HepG2 (cell line): Measurements from ENCODE around the gene PIGZ. TPM values are rescaled to one million over a fixed set of nuclear protein-coding genes. Genes with fewer than 3 reads are reported as not detected.

Experiments used
- ATAC-seq: fragments of 200-7000 bp; cut with Tn5 transposase; 3 replicates; pipeline ENCODE4 v1.9.1; 2020; ENCODE audit warnings: mild to moderate bottlenecking, moderate library complexity
- BruUV-seq: library from RNA; stranded (reverse); fragments of 400-500 nt; replicated peaks from 2 replicates; lab custom pipeline; 2021; lab: Mats Ljungman, UMichigan
- CTCF ChIA-PET: fragments of 300-600 bp; formaldehyde crosslinking; extraction: SDS; loops from one replicate; lab custom pipeline; 2021; ENCODE audit warnings: low total read pairs, inconsistent platforms, low intra/inter-chr PET ratio; lab: Yijun Ruan, JAX
- POLR2A ChIA-PET: fragments of 350-600 bp; sonication (Branson Sonifier 250); formaldehyde crosslinking; loops from one replicate; lab custom pipeline; 2020; ENCODE audit warnings: antibody characterized with exemption, inconsistent platforms; lab: Yijun Ruan, JAX
- DNase-seq: peaks from one replicate; pipeline ENCODE4 v3.0.0-alpha.2; 2015; ENCODE audit warnings: low spot score
- FAIRE-seq: peaks from 3 replicates; lab custom pipeline; 2011; peaks lifted over from hg19 to GRCh38; lab: Jason Lieb, UNC
- H2AFZ ChIP-seq: one replicate; pipeline ENCODE4 v1.6.1; 2011; ENCODE audit warnings: low read length, inconsistent platforms
- H3K27ac ChIP-seq: fragments of 300-600 bp; 3 replicates; pipeline ENCODE4 v1.8.0; 2011; ENCODE audit warnings: mixed run types, mild to moderate bottlenecking, mixed read lengths, low read length, inconsistent platforms; ENCODE audit not compliant: insufficient read depth; ENCODE audit errors: extremely low read length
- H3K27me3 ChIP-seq, 2 experiments: fragments of 200-600 bp in 1 of 2; 2 replicates in 1 of 2; 3 replicates in 1 of 2; pipeline versions ENCODE4 v1.6.0 to v1.8.0; 2011; ENCODE audit warnings: low read length in 2 of 2, mild to moderate bottlenecking in 2 of 2, moderate library complexity in 2 of 2, inconsistent platforms in 1 of 2; ENCODE audit not compliant: insufficient read depth in 2 of 2, control insufficient read depth in 1 of 2
- H3K36me3 ChIP-seq, 2 experiments: fragments of 200-600 bp in 1 of 2; replicated peaks in 1 of 2; 2 replicates in 1 of 2; 3 replicates in 1 of 2; pipeline versions ENCODE4 v1.5.1 to v1.8.0; 2011; ENCODE audit warnings: low read length in 2 of 2, inconsistent platforms in 1 of 2; ENCODE audit not compliant: insufficient read depth in 2 of 2, control insufficient read depth in 1 of 2
- H3K4me1 ChIP-seq: 2 replicates; pipeline ENCODE4 v1.5.1; 2012; ENCODE audit warnings: low read length, inconsistent platforms; ENCODE audit not compliant: insufficient read depth
- H3K4me2 ChIP-seq: 2 replicates; pipeline ENCODE4 v1.6.0; 2011; ENCODE audit warnings: low read depth, low read length, inconsistent platforms
- H3K4me3 ChIP-seq, 3 experiments: fragments of 200-600 bp in 1 of 3; sonication (generic), shearing (Covaris generic) in 1 of 3; replicated peaks in 1 of 3; 2 replicates each; pipeline ENCODE4 v1.5.1; 2011 to 2016; ENCODE audit warnings: low read length in 3 of 3, inconsistent platforms in 2 of 3, low read depth in 2 of 3, mild to moderate bottlenecking in 2 of 3, control low read depth in 1 of 3, mixed read lengths in 1 of 3; ENCODE audit not compliant: insufficient read depth in 1 of 3
- H3K79me2 ChIP-seq: one replicate; pipeline ENCODE4 v1.6.1; 2011; ENCODE audit warnings: low read length, inconsistent platforms; ENCODE audit not compliant: insufficient read depth
- H3K9ac ChIP-seq: 2 replicates; pipeline ENCODE4 v1.6.0; 2011; ENCODE audit warnings: mild to moderate bottlenecking, low read depth, low read length, inconsistent platforms; ENCODE audit not compliant: insufficient read depth
- H3K9me3 ChIP-seq: 2 replicates; pipeline ENCODE4 v1.5.1; 2012; ENCODE audit warnings: mild to moderate bottlenecking, low read length
- H4K20me1 ChIP-seq: 2 replicates; pipeline ENCODE4 v1.6.0; 2011; ENCODE audit warnings: inconsistent platforms, mild to moderate bottlenecking, low read length, moderate library complexity; ENCODE audit not compliant: insufficient read depth
- AGO2 ChIP-seq: fragments of 200-400 bp; formaldehyde crosslinking; optimal IDR thresholded peaks from 2 replicates; pipeline ENCODE3; 2017; ENCODE audit warnings: mild to moderate bottlenecking, low read depth, low read length, moderate library complexity
- ATM ChIP-seq: fragments of 450-650 bp; IDR thresholded peaks from 2 replicates; pipeline ENCODE4 v1.7.1; 2017; ENCODE audit warnings: mild to moderate bottlenecking, borderline replicate concordance
- CCAR2 ChIP-seq: fragments of 200-400 bp; formaldehyde crosslinking; optimal IDR thresholded peaks from 2 replicates; pipeline ENCODE3; 2018; ENCODE audit warnings: low read depth, mild to moderate bottlenecking, low read length, moderate library complexity
- DPF2 ChIP-seq: sonication (generic); formaldehyde crosslinking; IDR thresholded peaks from 2 replicates; pipeline ENCODE4 v1.4.0; 2020; ENCODE audit warnings: mild to moderate bottlenecking, low read depth, missing genetic modification reagents, borderline replicate concordance
- HMGXB4 ChIP-seq, 2 experiments: sonication (generic) in 1 of 2; formaldehyde crosslinking in 1 of 2; IDR thresholded peaks; 2 replicates each; pipeline versions ENCODE4 v1.4.0 to v1.6.1; 2018 to 2020; ENCODE audit warnings: missing genetic modification reagents in 2 of 2, borderline replicate concordance in 1 of 2, low read depth in 1 of 2, mild to moderate bottlenecking in 1 of 2, missing biosample characterization in 1 of 2
- HOXA7 ChIP-seq: sonication (generic); formaldehyde crosslinking; IDR thresholded peaks from 2 replicates; pipeline ENCODE4 v1.8.1; 2022; ENCODE audit warnings: mild to moderate bottlenecking, missing genetic modification reagents, moderate library complexity
- MATR3 ChIP-seq: sonication (generic); formaldehyde crosslinking; IDR thresholded peaks from 2 replicates; pipeline ENCODE4 v1.4.0; 2020; ENCODE audit warnings: missing genetic modification reagents
- NFIB ChIP-seq: sonication (generic); formaldehyde crosslinking; IDR thresholded peaks from 2 replicates; pipeline ENCODE4 v1.9.0; 2021; ENCODE audit warnings: missing genetic modification reagents, mild to moderate bottlenecking, borderline replicate concordance
- PTBP1 ChIP-seq: fragments of 200-400 bp; formaldehyde crosslinking; IDR thresholded peaks from 2 replicates; pipeline ENCODE4 v1.6.1; 2018; ENCODE audit warnings: low read length, low read depth; ENCODE audit not compliant: poor library complexity, severe bottlenecking
- RFXANK ChIP-seq: IDR thresholded peaks from 2 replicates; pipeline ENCODE4 v1.6.1; 2016
- SMAD9 ChIP-seq: sonication (generic); formaldehyde crosslinking; IDR thresholded peaks from 2 replicates; pipeline ENCODE4 v1.5.1; 2020; ENCODE audit warnings: mild to moderate bottlenecking, missing genetic modification reagents
- TCF7L2 ChIP-seq: IDR thresholded peaks from 2 replicates; pipeline ENCODE4 v1.6.1; 2011; ENCODE audit warnings: mild to moderate bottlenecking, low read depth, low read length, moderate library complexity
- WIZ ChIP-seq: sonication (generic); formaldehyde crosslinking; IDR thresholded peaks from 2 replicates; pipeline ENCODE4 v1.5.1; 2020; ENCODE audit warnings: mild to moderate bottlenecking, missing genetic modification reagents
- ZNF17 ChIP-seq: sonication (generic); formaldehyde crosslinking; IDR thresholded peaks from 2 replicates; pipeline ENCODE4 v1.5.0; 2020; ENCODE audit warnings: mild to moderate bottlenecking, missing genetic modification reagents
- ZNF414 ChIP-seq: sonication (generic); formaldehyde crosslinking; IDR thresholded peaks from 2 replicates; pipeline ENCODE4 v1.5.0; 2020; ENCODE audit warnings: missing genetic modification reagents
- ZNF546 ChIP-seq: sonication (generic); formaldehyde crosslinking; conservative IDR thresholded peaks from 2 replicates; pipeline ENCODE4 v1.8.1; 2023; ENCODE audit warnings: mild to moderate bottlenecking, missing genetic modification reagents
- WGBS: methylation state at CpG from one replicate; pipeline ENCODE4 v1.1.6; 2017; ENCODE audit warnings: low lambda C conversion rate; 5-methylcytosine and 5-hydroxymethylcytosine counted together
- in situ Hi-C: cut with HindIII; loops from 2 replicates; pipeline ENCODE4 v1.10.0; 2017; ENCODE audit warnings: low pct_unique_long_range_greater_than_20kb; ENCODE audit not compliant: extremely low pct_ligation_motif_present
- intact Hi-C: fragments of 100-400 bp; cut with micrococcal nuclease; formaldehyde crosslinking; loops from one replicate; pipeline ENCODE4 v1.10.0; 2022; ENCODE audit not compliant: unreplicated experiment
- polyA plus RNA-seq, 8 experiments: library from polyadenylated mRNA; depleted of rRNA in 3 of 8; stranded (reverse) in 7 of 8; unstranded in 1 of 8; fragments of >200 nt; fragmentation: Illumina TruSeq in 4 of 8; extraction: Trizol in 4 of 8; gene quantifications; 2 replicates each; pipeline versions ENCODE4 v1.2.1 to v1.2.3, GENCODE V29; 2011 to 2016; ENCODE audit warnings: low read depth in 4 of 8, missing spikeins in 1 of 8, mixed read lengths in 1 of 8; ENCODE audit not compliant: insufficient read depth in 1 of 8
- total RNA-seq, 5 experiments: library from RNA; depleted of rRNA; stranded (reverse); fragments of >200 nt; fragmentation: Illumina TruSeq; extraction: Trizol; gene quantifications; 2 replicates each; pipeline ENCODE4 v1.2.3, GENCODE V29; 2016; ENCODE audit warnings: low read depth in 1 of 5

The PIGZ gene
- total and polyA plus RNA-seq, 2 of the 13 experiments (the other 11 are each of a cell fraction or from before 2014, with no cell fraction given) = 4.7 to 60.5 TPM

GRCh38 chr3:197010556-197011351 is 42.1 kb upstream of the PIGZ start:
- H3K27me3 ChIP-seq = no peaks in the 10 kb centered on the region
- H2AFZ ChIP-seq = no peak overlapping the region
- H3K4me3 ChIP-seq = no peak overlapping the region
- no peaks in the 10 kb centered on the region for H3K36me3 ChIP-seq
- H3K4me1 ChIP-seq = peaks cover 6% of the 10 kb centered on the region; the same call in 1 of the 2 replicates
- no peaks in the 10 kb centered on the region for H3K9me3 ChIP-seq
- no peak overlapping the region for H3K4me2 ChIP-seq
- no peaks in the 10 kb centered on the region for H4K20me1 ChIP-seq
- DNase-seq = no peak
- no peak overlapping the region for H3K9ac ChIP-seq
- no peak for FAIRE-seq
- intact Hi-C loops = no loop called here
- CTCF ChIA-PET = no interaction called here
- 83% methylated on average over 16 of the region's 30 CpGs for WGBS
- ATAC-seq = peak; percentile 10; the same call in 2 of the 3 replicates
- BruUV-seq = no TSS peak
- no peak overlapping the region for H3K27ac ChIP-seq
- in situ Hi-C loops = no loop called here
- POLR2A ChIA-PET = no interaction called here
- TF ChIP-seq ZNF546 (CRISPR knock-in tag) (no peak), TCF7L2 (no peak), AGO2 (peak; percentile 33), MATR3 (no peak), RFXANK (CRISPR knock-in tag) (no peak), ZNF414 (CRISPR knock-in tag) (no peak)
- TF ChIP-seq, all 625 proteins: peak for 1
- no peaks in the 10 kb centered on the region for H3K79me2 ChIP-seq

- H2AFZ ChIP-seq = no peak overlapping the region
- H3K79me2 ChIP-seq = no peaks in the 10 kb centered on the region
- CTCF ChIA-PET = no interaction called here
- POLR2A ChIA-PET = no interaction called here
- in situ Hi-C loops = no loop called here
- no TSS peak for BruUV-seq
- no peak overlapping the region for H3K4me2 ChIP-seq
- no peak overlapping the region for H3K27ac ChIP-seq
- H3K36me3 ChIP-seq = no peaks in the 10 kb centered on the region
- no peak overlapping the region for H3K4me3 ChIP-seq
- no peaks in the 10 kb centered on the region for H3K9me3 ChIP-seq
- FAIRE-seq (no peak), ATAC-seq (no peak; the same call in 2 of the 3 replicates), DNase-seq (no peak)
- WGBS = 82% methylated on average over 6 of the region's 20 CpGs
- H3K27me3 ChIP-seq = no peaks in the 10 kb centered on the region
- H4K20me1 ChIP-seq = no peaks in the 10 kb centered on the region
- intact Hi-C loops = no loop called here
- H3K4me1 ChIP-seq = peaks cover 11% of the 10 kb centered on the region
- H3K9ac ChIP-seq = no peak overlapping the region
- TF ChIP-seq CCAR2 (no peak), ATM (no peak), SMAD9 (CRISPR knock-in tag) (no peak), DPF2 (CRISPR knock-in tag) (no peak), NFIB (CRISPR knock-in tag) (no peak), ZNF17 (CRISPR knock-in tag) (no peak), HOXA7 (CRISPR knock-in tag) (no peak), HMGXB4 (CRISPR knock-in tag; IDR thresholded peaks at IDR 0.05; ENCODE audit: borderline replicate concordance in 1 of 2, low read depth in 1 of 2) (no peak), WIZ (CRISPR knock-in tag) (no peak), PTBP1 (no peak)
Measured at GRCh38 chr3:197009532-197010019, 40.9 kb upstream of the PIGZ start.
